NB4 (cell line): ENCODE measurements around the gene GABBR1.

Source experiments
- CTCF ChIP-seq: IDR thresholded peaks from one replicate; pipeline ENCODE4 v1.5.1; 2012; ENCODE audit warnings: low read depth, low read length
- MYC ChIP-seq: IDR thresholded peaks from 2 replicates; pipeline ENCODE4 v1.6.1; 2011; ENCODE audit warnings: low read depth, low read length
- POLR2A ChIP-seq: IDR thresholded peaks from 2 replicates; pipeline ENCODE4 v1.6.1; 2011; ENCODE audit warnings: mild to moderate bottlenecking; ENCODE audit not compliant: insufficient read length; ENCODE audit errors: extremely low read depth
- TF ChIP-seq, protein P1 (sequence below): IDR thresholded peaks from 2 replicates; pipeline ENCODE4 v1.6.1; 2011; ENCODE audit warnings: low read depth, low read length

DNA sequence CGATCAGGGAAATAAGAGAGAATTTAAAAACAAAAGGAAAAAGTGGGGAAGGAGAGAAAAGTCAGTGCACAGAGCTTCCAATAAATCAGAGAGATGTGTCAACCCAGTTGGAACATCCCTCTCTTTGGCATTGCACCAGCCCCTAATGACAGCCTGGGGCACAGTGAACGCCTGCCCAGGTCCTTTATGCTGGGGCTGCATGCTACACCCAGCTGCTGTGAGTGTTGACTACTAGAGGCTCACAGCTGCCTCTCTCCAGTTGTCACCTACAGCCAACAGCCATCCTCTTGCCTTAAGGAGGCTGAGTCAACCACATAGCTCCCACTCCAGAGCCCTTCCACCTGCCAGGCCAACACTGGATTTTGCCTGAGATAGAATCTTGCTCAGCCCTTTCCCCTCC, 29.1 kb downstream of the GABBR1 start:
- no peak for TF ChIP-seq CTCF
- TF ChIP-seq POLR2A: no peak
- TF ChIP-seq, protein P1, sequence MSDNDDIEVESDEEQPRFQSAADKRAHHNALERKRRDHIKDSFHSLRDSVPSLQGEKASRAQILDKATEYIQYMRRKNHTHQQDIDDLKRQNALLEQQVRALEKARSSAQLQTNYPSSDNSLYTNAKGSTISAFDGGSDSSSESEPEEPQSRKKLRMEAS: no peak
- no peak for TF ChIP-seq MYC
